K562 (cell line): Measurements from ENCODE around the gene HIRIP3. TPM values are rescaled to one million over a fixed set of nuclear protein-coding genes. Genes with fewer than 3 reads are reported as not detected.

Source experiments
- ATAC-seq: fragments of 200-7000 bp; cut with Tn5 transposase; 3 replicates; pipeline ENCODE4 v1.9.1; 2020; ENCODE audit warnings: moderate library complexity
- BruUV-seq: library from RNA; stranded (reverse); fragments of 400-500 nt; replicated peaks from 2 replicates; lab custom pipeline; 2021; lab: Mats Ljungman, UMichigan
- CTCF ChIA-PET: fragments of 300-600 bp; formaldehyde crosslinking; extraction: SDS; loops from one replicate; lab custom pipeline; 2021; ENCODE audit warnings: low intra/inter-chr PET ratio; lab: Yijun Ruan, JAX
- POLR2A ChIA-PET: fragments of 300-600, 350-650 bp; sonication (Branson Sonifier 250); formaldehyde crosslinking; extraction: SDS; loops from one replicate; lab custom pipeline; 2021; ENCODE audit warnings: antibody characterized with exemption, inconsistent platforms; lab: Yijun Ruan, JAX
- DNase-seq, 4 experiments: peaks; one replicate each; pipeline versions ENCODE4 v3.0.0 to v3.0.0-alpha.2; 2011 to 2018; ENCODE audit warnings: low spot score in 3 of 4, mixed read lengths in 3 of 4; ENCODE audit errors: extremely low read depth in 1 of 4
- FAIRE-seq: peaks from 2 replicates; lab custom pipeline; 2011; peaks lifted over from hg19 to GRCh38; lab: Jason Lieb, UNC
- H2AFZ ChIP-seq: 2 replicates; pipeline ENCODE4 v1.6.0; 2011; ENCODE audit warnings: low read depth, low read length, control low read depth, inconsistent platforms
- H3K27ac ChIP-seq: fragments of 200-600 bp; 3 replicates; pipeline ENCODE4 v1.8.0; 2011; ENCODE audit warnings: low read depth, mild to moderate bottlenecking, control low read depth, inconsistent platforms, low read length, moderate library complexity, mixed read lengths; ENCODE audit errors: extremely low read depth
- H3K27me3 ChIP-seq, 2 experiments: fragments of 300-600 bp in 1 of 2; 2 replicates in 1 of 2; 3 replicates in 1 of 2; pipeline versions ENCODE4 v1.6.0 to v1.8.0; 2011; ENCODE audit warnings: inconsistent platforms in 2 of 2, low read length in 2 of 2, mild to moderate bottlenecking in 1 of 2, mixed read lengths in 1 of 2, moderate library complexity in 1 of 2; ENCODE audit not compliant: control insufficient read depth in 2 of 2, insufficient read depth in 2 of 2
- H3K36me3 ChIP-seq: fragments of 300-600 bp; 3 replicates; pipeline ENCODE4 v1.8.0; 2011; ENCODE audit warnings: mild to moderate bottlenecking, low read length, inconsistent platforms; ENCODE audit not compliant: control insufficient read depth, insufficient read depth
- H3K4me1 ChIP-seq, 2 experiments: fragments of 200-600 bp in 1 of 2; replicated peaks in 1 of 2; 2 replicates in 1 of 2; 3 replicates in 1 of 2; pipeline versions ENCODE4 v1.5.1 to v1.8.0; 2011; ENCODE audit warnings: inconsistent platforms in 2 of 2, low read length in 2 of 2, mild to moderate bottlenecking in 1 of 2, mixed read lengths in 1 of 2, moderate library complexity in 1 of 2; ENCODE audit not compliant: control insufficient read depth in 2 of 2, insufficient read depth in 2 of 2
- H3K4me2 ChIP-seq: 2 replicates; pipeline ENCODE4 v1.6.1; 2011; ENCODE audit warnings: low read length, control low read depth, inconsistent platforms, mixed read lengths; ENCODE audit not compliant: insufficient read depth
- H3K4me3 ChIP-seq: fragments of 200-600 bp; sonication (generic), shearing (Covaris generic); 2 replicates; pipeline ENCODE4 v1.5.1; 2016; ENCODE audit warnings: control low read depth, inconsistent platforms
- H3K79me2 ChIP-seq: fragments of 200-600 bp; 3 replicates; pipeline ENCODE4 v1.8.0; 2011; ENCODE audit warnings: low read length, inconsistent platforms; ENCODE audit not compliant: control insufficient read depth, insufficient read depth
- H3K9ac ChIP-seq, 2 experiments: 2 replicates each; pipeline versions ENCODE4 v1.6.0 to v1.6.1; 2011; ENCODE audit warnings: low read depth in 2 of 2, low read length in 2 of 2, control low read depth in 1 of 2, inconsistent platforms in 1 of 2, mild to moderate bottlenecking in 1 of 2, mixed read lengths in 1 of 2; ENCODE audit not compliant: insufficient read depth in 1 of 2
- H3K9me1 ChIP-seq: one replicate; pipeline ENCODE4 v1.6.0; 2011; ENCODE audit warnings: inconsistent platforms, mild to moderate bottlenecking, low read length, moderate library complexity; ENCODE audit not compliant: control insufficient read depth, insufficient read depth
- H3K9me3 ChIP-seq: replicated peaks from 2 replicates; pipeline ENCODE4 v1.5.1; 2011; ENCODE audit warnings: low read depth, low read length, inconsistent platforms; ENCODE audit not compliant: control insufficient read depth, insufficient read depth
- H4K20me1 ChIP-seq: replicated peaks from 2 replicates; pipeline ENCODE4 v1.6.1; 2011; ENCODE audit warnings: low read length, inconsistent platforms, mixed read lengths; ENCODE audit not compliant: control insufficient read depth, insufficient read depth
- EGR1 ChIP-seq: fragments of 450-650 bp; conservative IDR thresholded peaks from 2 replicates; pipeline ENCODE4 v1.6.1; 2017; ENCODE audit warnings: mild to moderate bottlenecking
- HDAC2 ChIP-seq: fragments of 450-650 bp; IDR thresholded peaks from 2 replicates; pipeline ENCODE4 v1.6.1; 2016; ENCODE audit warnings: mild to moderate bottlenecking
- MAX ChIP-seq: sonication (generic); formaldehyde crosslinking; IDR thresholded peaks from 2 replicates; pipeline ENCODE4 v1.9.0; 2022; ENCODE audit warnings: mild to moderate bottlenecking, missing genetic modification reagents
- SAFB ChIP-seq: fragments of 200-400 bp; formaldehyde crosslinking; IDR thresholded peaks from 2 replicates; pipeline ENCODE4 v1.6.1; 2017; ENCODE audit warnings: low read depth, low read length, borderline replicate concordance
- SMARCE1 ChIP-seq: fragments of 450-650 bp; IDR thresholded peaks from 2 replicates; pipeline ENCODE4 v1.7.1; 2016; ENCODE audit warnings: mild to moderate bottlenecking
- SRSF1 ChIP-seq: fragments of 200-400 bp; formaldehyde crosslinking; IDR thresholded peaks from 2 replicates; pipeline ENCODE4 v1.6.1; 2017; ENCODE audit warnings: mild to moderate bottlenecking, low read depth, low read length, moderate library complexity
- ZBTB7A ChIP-seq: IDR thresholded peaks from 2 replicates; pipeline ENCODE4 v1.6.1; 2011; ENCODE audit warnings: low read depth, mild to moderate bottlenecking, low read length, moderate library complexity, borderline replicate concordance; ENCODE audit not compliant: control insufficient read depth
- ZNF695 ChIP-seq: fragments of 450-650 bp; formaldehyde crosslinking; IDR thresholded peaks from 2 replicates; pipeline ENCODE4 v1.4.0; 2020; ENCODE audit warnings: mild to moderate bottlenecking, moderate library complexity
- WGBS: fragments of 100-300 bp; shearing (Covaris generic); methylation state at CpG from one replicate; pipeline ENCODE4 v1.1.6; 2016; ENCODE audit warnings: low coverage, mixed read lengths; ENCODE audit not compliant: insufficient coverage; ENCODE audit errors: missing lambda C conversion rate; 5-methylcytosine and 5-hydroxymethylcytosine counted together
- in situ Hi-C: fragments of 300-500 bp; cut with MboI; formaldehyde crosslinking; loops from 4 replicates; pipeline ENCODE4 v1.15.0; 2018; ENCODE audit warnings: inconsistent platforms, mixed read lengths
- intact Hi-C: fragments of 100-400 bp; cut with micrococcal nuclease; formaldehyde crosslinking; loops from 2 replicates; pipeline ENCODE4 v1.14.2; 2022
- polyA plus RNA-seq, 8 experiments: library from polyadenylated mRNA; depleted of rRNA in 4 of 8; stranded (reverse) in 5 of 8; unstranded in 3 of 8; fragments of >200 nt; fragmentation: Nextera tagmentation in 2 of 8; fragmentation: Illumina TruSeq in 1 of 8; extraction: Ambion mirVana in 2 of 8; extraction: Trizol in 1 of 8; gene quantifications; 2 replicates each; pipeline versions ENCODE4 v1.2.1 to v1.2.3, GENCODE V29; 2011 to 2014; ENCODE audit warnings: inconsistent platforms in 1 of 8, missing spikeins in 1 of 8
- total RNA-seq, 7 experiments: library from RNA; depleted of rRNA in 6 of 7; stranded (reverse); fragments of >200 nt in 6 of 7; fragmentation: Illumina TruSeq in 2 of 7; extraction: Trizol in 2 of 7; gene quantifications; 2 replicates each; pipeline versions ENCODE4 v1.2.1 to v1.2.3, GENCODE V29; 2011 to 2021; ENCODE audit warnings: low replicate concordance in 1 of 7
- TF ChIP-seq, protein P1 (sequence below), 2 experiments: IDR thresholded peaks; 2 replicates each; pipeline ENCODE4 v1.6.1; 2011; ENCODE audit warnings: borderline replicate concordance in 1 of 2, control low read depth in 1 of 2, low read depth in 1 of 2, low read length in 1 of 2, mild to moderate bottlenecking in 1 of 2, mixed read lengths in 1 of 2, moderate library complexity in 1 of 2; ENCODE audit not compliant: insufficient read depth in 1 of 2, insufficient read length in 1 of 2, poor library complexity in 1 of 2, severe bottlenecking in 1 of 2; ENCODE audit errors: extremely low read depth in 1 of 2
- TF ChIP-seq, protein P2 (sequence below): fragments of 200-400 bp; formaldehyde crosslinking; IDR thresholded peaks from 2 replicates; pipeline ENCODE4 v1.6.1; 2017; ENCODE audit warnings: mild to moderate bottlenecking, low read depth, low read length, moderate library complexity
- TF ChIP-seq, protein P3 (sequence below): fragments of 200-800 bp; sonication (Bioruptor generic); IDR thresholded peaks from 2 replicates; pipeline ENCODE4 v1.6.1; 2017; ENCODE audit warnings: missing genetic modification characterization, missing compliant biosample characterization
- TF ChIP-seq, protein P4 (sequence below): fragments of 250-450 bp; sonication (Bioruptor Pico); IDR thresholded peaks from 2 replicates; pipeline ENCODE4 v1.9.0; 2021; ENCODE audit warnings: mild to moderate bottlenecking, inconsistent platforms

Gene HIRIP3
- total and polyA plus RNA-seq, 9 of the 15 experiments (the other 6 are each of a cell fraction or from before 2014, with no cell fraction given): 3.3 to 38.2 (median 18.2) TPM

- Histone ChIP-seq H3K9ac (peak within 1 kb of the TSS in 1 of 2 experiments; percentile 82; a peak in 2 of 4 replicates), H3K27ac (no peak within 1 kb of the TSS), H2AFZ (peak within 1 kb of the TSS; percentile 51; the same call in 1 of the 2 replicates), H3K27me3 (peaks cover 0 to 9% of the 10 kb centered on the region in 2 experiments; a peak in 3 of 5 replicates), H3K4me3 (peak within 1 kb of the TSS; percentile 27), H3K9me1 (no peaks in the 10 kb centered on the region), H4K20me1 (no peaks in the 10 kb centered on the region; the same call in 1 of the 2 replicates), H3K4me1 (peaks cover 0 to 50% of the 10 kb centered on the region in 2 experiments; a peak in 2 of 5 replicates), H3K79me2 (no peaks in the 10 kb centered on the region), H3K9me3 (no peaks in the 10 kb centered on the region), H3K4me2 (peak within 1 kb of the TSS; percentile 32; the same call in 1 of the 2 replicates), H3K36me3 (no peaks in the 10 kb centered on the region)
- in situ Hi-C loops: no loop called here
- intact Hi-C loops: no loop called here
- ChIA-PET POLR2A (no interaction called here), CTCF (no interaction called here)
- DNase-seq: peak in 2 of 4 experiments; percentile 68 to 74
- no TSS peak for BruUV-seq
- peak; percentile 40; the same call in 1 of the 2 replicates for TF ChIP-seq ZBTB7A
- no peak for TF ChIP-seq SRSF1
- TF ChIP-seq ZNF695: no peak
- TF ChIP-seq EGR1: 0 out of 2 replicates have a peak, but pooled peaks have one; percentile 5
- TF ChIP-seq, protein P1, sequence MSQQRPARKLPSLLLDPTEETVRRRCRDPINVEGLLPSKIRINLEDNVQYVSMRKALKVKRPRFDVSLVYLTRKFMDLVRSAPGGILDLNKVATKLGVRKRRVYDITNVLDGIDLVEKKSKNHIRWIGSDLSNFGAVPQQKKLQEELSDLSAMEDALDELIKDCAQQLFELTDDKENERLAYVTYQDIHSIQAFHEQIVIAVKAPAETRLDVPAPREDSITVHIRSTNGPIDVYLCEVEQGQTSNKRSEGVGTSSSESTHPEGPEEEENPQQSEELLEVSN (IDR thresholded peaks at IDR 0.05; ENCODE audit: borderline replicate concordance in 1 of 2, extremely low read depth in 1 of 2, insufficient read depth in 1 of 2, insufficient read length in 1 of 2, low read depth in 1 of 2, low read length in 1 of 2, poor library complexity in 1 of 2, severe bottlenecking in 1 of 2): peak; percentile 49 to 63
- TF ChIP-seq, protein P2, sequence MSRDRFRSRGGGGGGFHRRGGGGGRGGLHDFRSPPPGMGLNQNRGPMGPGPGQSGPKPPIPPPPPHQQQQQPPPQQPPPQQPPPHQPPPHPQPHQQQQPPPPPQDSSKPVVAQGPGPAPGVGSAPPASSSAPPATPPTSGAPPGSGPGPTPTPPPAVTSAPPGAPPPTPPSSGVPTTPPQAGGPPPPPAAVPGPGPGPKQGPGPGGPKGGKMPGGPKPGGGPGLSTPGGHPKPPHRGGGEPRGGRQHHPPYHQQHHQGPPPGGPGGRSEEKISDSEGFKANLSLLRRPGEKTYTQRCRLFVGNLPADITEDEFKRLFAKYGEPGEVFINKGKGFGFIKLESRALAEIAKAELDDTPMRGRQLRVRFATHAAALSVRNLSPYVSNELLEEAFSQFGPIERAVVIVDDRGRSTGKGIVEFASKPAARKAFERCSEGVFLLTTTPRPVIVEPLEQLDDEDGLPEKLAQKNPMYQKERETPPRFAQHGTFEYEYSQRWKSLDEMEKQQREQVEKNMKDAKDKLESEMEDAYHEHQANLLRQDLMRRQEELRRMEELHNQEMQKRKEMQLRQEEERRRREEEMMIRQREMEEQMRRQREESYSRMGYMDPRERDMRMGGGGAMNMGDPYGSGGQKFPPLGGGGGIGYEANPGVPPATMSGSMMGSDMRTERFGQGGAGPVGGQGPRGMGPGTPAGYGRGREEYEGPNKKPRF: no peak
- TF ChIP-seq MAX (CRISPR knock-in tag): peak; percentile 27; the same call in 1 of the 2 replicates
- TF ChIP-seq, protein P3, sequence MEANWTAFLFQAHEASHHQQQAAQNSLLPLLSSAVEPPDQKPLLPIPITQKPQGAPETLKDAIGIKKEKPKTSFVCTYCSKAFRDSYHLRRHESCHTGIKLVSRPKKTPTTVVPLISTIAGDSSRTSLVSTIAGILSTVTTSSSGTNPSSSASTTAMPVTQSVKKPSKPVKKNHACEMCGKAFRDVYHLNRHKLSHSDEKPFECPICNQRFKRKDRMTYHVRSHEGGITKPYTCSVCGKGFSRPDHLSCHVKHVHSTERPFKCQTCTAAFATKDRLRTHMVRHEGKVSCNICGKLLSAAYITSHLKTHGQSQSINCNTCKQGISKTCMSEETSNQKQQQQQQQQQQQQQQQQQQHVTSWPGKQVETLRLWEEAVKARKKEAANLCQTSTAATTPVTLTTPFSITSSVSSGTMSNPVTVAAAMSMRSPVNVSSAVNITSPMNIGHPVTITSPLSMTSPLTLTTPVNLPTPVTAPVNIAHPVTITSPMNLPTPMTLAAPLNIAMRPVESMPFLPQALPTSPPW: peak; percentile 37
- TF ChIP-seq HDAC2: no peak
- TF ChIP-seq, protein P4, sequence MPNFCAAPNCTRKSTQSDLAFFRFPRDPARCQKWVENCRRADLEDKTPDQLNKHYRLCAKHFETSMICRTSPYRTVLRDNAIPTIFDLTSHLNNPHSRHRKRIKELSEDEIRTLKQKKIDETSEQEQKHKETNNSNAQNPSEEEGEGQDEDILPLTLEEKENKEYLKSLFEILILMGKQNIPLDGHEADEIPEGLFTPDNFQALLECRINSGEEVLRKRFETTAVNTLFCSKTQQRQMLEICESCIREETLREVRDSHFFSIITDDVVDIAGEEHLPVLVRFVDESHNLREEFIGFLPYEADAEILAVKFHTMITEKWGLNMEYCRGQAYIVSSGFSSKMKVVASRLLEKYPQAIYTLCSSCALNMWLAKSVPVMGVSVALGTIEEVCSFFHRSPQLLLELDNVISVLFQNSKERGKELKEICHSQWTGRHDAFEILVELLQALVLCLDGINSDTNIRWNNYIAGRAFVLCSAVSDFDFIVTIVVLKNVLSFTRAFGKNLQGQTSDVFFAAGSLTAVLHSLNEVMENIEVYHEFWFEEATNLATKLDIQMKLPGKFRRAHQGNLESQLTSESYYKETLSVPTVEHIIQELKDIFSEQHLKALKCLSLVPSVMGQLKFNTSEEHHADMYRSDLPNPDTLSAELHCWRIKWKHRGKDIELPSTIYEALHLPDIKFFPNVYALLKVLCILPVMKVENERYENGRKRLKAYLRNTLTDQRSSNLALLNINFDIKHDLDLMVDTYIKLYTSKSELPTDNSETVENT (CRISPR knock-in tag): no peak
- TF ChIP-seq SMARCE1: no peak
- TF ChIP-seq SAFB: 0 out of 2 replicates have a peak, but pooled peaks have one; percentile 13
- WGBS: 3% methylated on average over 39 of the region's 99 CpGs
- ATAC-seq: peak; percentile 70
- no peak for FAIRE-seq
Observed at GRCh38 chr16:30010844-30011713, 15.7 kb upstream of the HIRIP3 start, which contains the start of gene DOC2A. Gene DOC2A, minus strand, starts transcription at chr16:30011027. Its CDS starts 805 bp downstream, at chr16:30010222.
